ENCODE data around the gene TMTC3. TPM values are rescaled to one million over a fixed set of nuclear protein-coding genes. Genes with fewer than 3 reads are reported as not detected.

TMTC3 gene
- total and polyA plus RNA-seq, 3 experiments from 2014 or later, result 1.8 to 10.1 (median 7.7) TPM

- ChIA-PET POLR2A (no interaction called here), CTCF (no interaction called here)
- H3K27me3 ChIP-seq (ENCODE audit: insufficient read depth, low read length, poor library complexity, severe bottlenecking), result no peaks in the 10 kb centered on the region
- no peak overlapping the region for H3K27ac ChIP-seq (ENCODE audit: low read depth, low read length)
- Mint-ChIP-seq H3K4me1 (no peaks in the 10 kb centered on the region), H3K36me3 (no peaks in the 10 kb centered on the region), H3K27me3 (no peaks in the 10 kb centered on the region), H3K9me3 (peaks cover 0 to 3% (median 0%) of the 10 kb centered on the region in 5 donors), H3K4me3 (no peak overlapping the region), H3K27ac (no peak overlapping the region)
- H3K4me3 ChIP-seq (ENCODE audit: low read length), result no peak overlapping the region
- H3K4me1 ChIP-seq (ENCODE audit: insufficient read depth, low read length), result no peaks in the 10 kb centered on the region
- no peaks in the 10 kb centered on the region for H3K9me3 ChIP-seq (ENCODE audit: low read length)
- DNase-seq, result no peak
- H3K36me3 ChIP-seq (ENCODE audit: insufficient read depth, low read length), result no peaks in the 10 kb centered on the region
Measured at GRCh38 chr12:88235183-88235833, 93.2 kb downstream of the TMTC3 start.

GRCh38 chr12:88237954-88238353, 95.8 kb downstream of the TMTC3 start:
- ChIA-PET CTCF (no interaction called here), POLR2A (no interaction called here)
- no peaks in the 10 kb centered on the region for H3K4me1 Mint-ChIP-seq
- H3K27me3 Mint-ChIP-seq, result no peaks in the 10 kb centered on the region
- H3K36me3 ChIP-seq (ENCODE audit: insufficient read depth, low read length), result no peaks in the 10 kb centered on the region
- no peak overlapping the region for H3K27ac ChIP-seq (ENCODE audit: low read depth, low read length)
- H3K9me3 Mint-ChIP-seq, result peaks cover 0 to 3% (median 0%) of the 10 kb centered on the region in 5 donors
- H3K4me1 ChIP-seq (ENCODE audit: insufficient read depth, low read length), result no peaks in the 10 kb centered on the region
- DNase-seq, result no peak
- no peak overlapping the region for H3K27ac Mint-ChIP-seq
- no peaks in the 10 kb centered on the region for H3K9me3 ChIP-seq (ENCODE audit: low read length)
- no peaks in the 10 kb centered on the region for H3K36me3 Mint-ChIP-seq
- H3K4me3 Mint-ChIP-seq, result peak overlapping the region in 1 of 7 donors; percentile 8
- no peak overlapping the region for H3K4me3 ChIP-seq (ENCODE audit: low read length)
- H3K27me3 ChIP-seq (ENCODE audit: insufficient read depth, low read length, poor library complexity, severe bottlenecking), result no peaks in the 10 kb centered on the region

- Mint-ChIP-seq H3K36me3 (no peaks in the 10 kb centered on the region), H3K9me3 (peaks cover 0 to 3% (median 0%) of the 10 kb centered on the region in 5 donors), H3K27me3 (no peaks in the 10 kb centered on the region), H3K27ac (peak overlapping the region in 1 of 8 donors; percentile 64), H3K4me1 (no peaks in the 10 kb centered on the region), H3K4me3 (no peak overlapping the region)
- Histone ChIP-seq H3K4me1 (ENCODE audit: insufficient read depth, low read length) (no peaks in the 10 kb centered on the region), H3K27me3 (ENCODE audit: insufficient read depth, low read length, poor library complexity, severe bottlenecking) (no peaks in the 10 kb centered on the region), H3K9me3 (ENCODE audit: low read length) (no peaks in the 10 kb centered on the region), H3K36me3 (ENCODE audit: insufficient read depth, low read length) (no peaks in the 10 kb centered on the region), H3K4me3 (ENCODE audit: low read length) (no peak overlapping the region), H3K27ac (ENCODE audit: low read depth, low read length) (no peak overlapping the region)
- CTCF ChIA-PET, result no interaction called here
- POLR2A ChIA-PET, result no interaction called here
- no peak for DNase-seq
Measured at GRCh38 chr12:88238406-88238805, 96.3 kb downstream of the TMTC3 start.

- no peak overlapping the region for H3K27ac Mint-ChIP-seq
- H3K4me3 Mint-ChIP-seq, result no peak overlapping the region
- H3K36me3 Mint-ChIP-seq, result peaks cover 0 to 2% (median 0%) of the 10 kb centered on the region in 3 donors
- no peaks in the 10 kb centered on the region for H3K36me3 ChIP-seq (ENCODE audit: insufficient read depth, low read length)
- H3K9me3 Mint-ChIP-seq, result peaks cover 0 to 3% (median 0%) of the 10 kb centered on the region in 5 donors
- no peak for DNase-seq
- no peaks in the 10 kb centered on the region for H3K4me1 Mint-ChIP-seq
- no peak overlapping the region for H3K4me3 ChIP-seq (ENCODE audit: low read length)
- H3K27me3 ChIP-seq (ENCODE audit: insufficient read depth, low read length, poor library complexity, severe bottlenecking), result no peaks in the 10 kb centered on the region
- no peaks in the 10 kb centered on the region for H3K27me3 Mint-ChIP-seq
- POLR2A ChIA-PET, result no interaction called here
- no peak overlapping the region for H3K27ac ChIP-seq (ENCODE audit: low read depth, low read length)
- no peaks in the 10 kb centered on the region for H3K4me1 ChIP-seq (ENCODE audit: insufficient read depth, low read length)
- CTCF ChIA-PET, result no interaction called here
- no peaks in the 10 kb centered on the region for H3K9me3 ChIP-seq (ENCODE audit: low read length)
Measured at GRCh38 chr12:88241862-88242570, 99.9 kb downstream of the TMTC3 start.

GRCh38 chr12:88242571-88242925, 100.4 kb downstream of the TMTC3 start:
- no peaks in the 10 kb centered on the region for H3K36me3 ChIP-seq (ENCODE audit: insufficient read depth, low read length)
- no peak overlapping the region for H3K4me3 ChIP-seq (ENCODE audit: low read length)
- ChIA-PET CTCF (no interaction called here), POLR2A (no interaction called here)
- Mint-ChIP-seq H3K4me3 (no peak overlapping the region), H3K36me3 (peaks cover 0 to 2% (median 0%) of the 10 kb centered on the region in 3 donors), H3K27ac (no peak overlapping the region), H3K27me3 (no peaks in the 10 kb centered on the region), H3K4me1 (no peaks in the 10 kb centered on the region), H3K9me3 (peaks cover 0 to 3% (median 0%) of the 10 kb centered on the region in 5 donors)
- H3K27ac ChIP-seq (ENCODE audit: low read depth, low read length), result no peak overlapping the region
- DNase-seq, result no peak
- no peaks in the 10 kb centered on the region for H3K9me3 ChIP-seq (ENCODE audit: low read length)
- H3K4me1 ChIP-seq (ENCODE audit: insufficient read depth, low read length), result no peaks in the 10 kb centered on the region
- no peaks in the 10 kb centered on the region for H3K27me3 ChIP-seq (ENCODE audit: insufficient read depth, low read length, poor library complexity, severe bottlenecking)

GRCh38 chr12:88242939-88243338, 100.8 kb downstream of the TMTC3 start:
- H3K36me3 Mint-ChIP-seq, result peaks cover 0 to 2% (median 0%) of the 10 kb centered on the region in 3 donors
- DNase-seq, result no peak
- peak overlapping the region in 2 of 8 donors; percentile 64 to 69 for H3K27ac Mint-ChIP-seq
- H3K4me1 ChIP-seq (ENCODE audit: insufficient read depth, low read length), result no peaks in the 10 kb centered on the region
- no peaks in the 10 kb centered on the region for H3K9me3 ChIP-seq (ENCODE audit: low read length)
- peaks cover 0 to 3% (median 0%) of the 10 kb centered on the region in 5 donors for H3K9me3 Mint-ChIP-seq
- H3K27ac ChIP-seq (ENCODE audit: low read depth, low read length), result no peak overlapping the region
- ChIA-PET POLR2A (no interaction called here), CTCF (no interaction called here)
- H3K27me3 ChIP-seq (ENCODE audit: insufficient read depth, low read length, poor library complexity, severe bottlenecking), result no peaks in the 10 kb centered on the region
- H3K4me3 ChIP-seq (ENCODE audit: low read length), result no peak overlapping the region
- H3K36me3 ChIP-seq (ENCODE audit: insufficient read depth, low read length), result no peaks in the 10 kb centered on the region
- no peaks in the 10 kb centered on the region for H3K4me1 Mint-ChIP-seq
- no peaks in the 10 kb centered on the region for H3K27me3 Mint-ChIP-seq
- H3K4me3 Mint-ChIP-seq, result no peak overlapping the region

GRCh38 chr12:88243982-88244381, 101.9 kb downstream of the TMTC3 start:
- no peaks in the 10 kb centered on the region for H3K4me1 ChIP-seq (ENCODE audit: insufficient read depth, low read length)
- H3K27me3 ChIP-seq (ENCODE audit: insufficient read depth, low read length, poor library complexity, severe bottlenecking), result no peaks in the 10 kb centered on the region
- peaks cover 0 to 3% (median 0%) of the 10 kb centered on the region in 5 donors for H3K9me3 Mint-ChIP-seq
- POLR2A ChIA-PET, result no interaction called here
- no peaks in the 10 kb centered on the region for H3K4me1 Mint-ChIP-seq
- H3K27ac Mint-ChIP-seq, result no peak overlapping the region
- CTCF ChIA-PET, result no interaction called here
- H3K27ac ChIP-seq (ENCODE audit: low read depth, low read length), result no peak overlapping the region
- H3K36me3 ChIP-seq (ENCODE audit: insufficient read depth, low read length), result no peaks in the 10 kb centered on the region
- no peak overlapping the region for H3K4me3 Mint-ChIP-seq
- H3K4me3 ChIP-seq (ENCODE audit: low read length), result no peak overlapping the region
- peaks cover 0 to 2% (median 0%) of the 10 kb centered on the region in 3 donors for H3K36me3 Mint-ChIP-seq
- no peaks in the 10 kb centered on the region for H3K9me3 ChIP-seq (ENCODE audit: low read length)
- H3K27me3 Mint-ChIP-seq, result no peaks in the 10 kb centered on the region
- DNase-seq, result no peak

GRCh38 chr12:88245905-88246304, 103.8 kb downstream of the TMTC3 start:
- H3K36me3 ChIP-seq (ENCODE audit: insufficient read depth, low read length), result no peaks in the 10 kb centered on the region
- no peak overlapping the region for H3K27ac Mint-ChIP-seq
- H3K9me3 ChIP-seq (ENCODE audit: low read length), result no peaks in the 10 kb centered on the region
- peaks cover 0 to 3% of the 10 kb centered on the region in 2 donors for H3K27me3 Mint-ChIP-seq
- H3K4me1 Mint-ChIP-seq, result no peaks in the 10 kb centered on the region
- DNase-seq, result no peak
- no peak overlapping the region for H3K4me3 ChIP-seq (ENCODE audit: low read length)
- H3K4me3 Mint-ChIP-seq, result no peak overlapping the region
- no peak overlapping the region for H3K27ac ChIP-seq (ENCODE audit: low read depth, low read length)
- ChIA-PET POLR2A (no interaction called here), CTCF (no interaction called here)
- peaks cover 0 to 2% (median 0%) of the 10 kb centered on the region in 5 donors for H3K9me3 Mint-ChIP-seq
- H3K27me3 ChIP-seq (ENCODE audit: insufficient read depth, low read length, poor library complexity, severe bottlenecking), result no peaks in the 10 kb centered on the region
- peaks cover 0 to 2% (median 0%) of the 10 kb centered on the region in 3 donors for H3K36me3 Mint-ChIP-seq
- no peaks in the 10 kb centered on the region for H3K4me1 ChIP-seq (ENCODE audit: insufficient read depth, low read length)
